ENCODE data around the gene C5orf63. TPM values are rescaled to one million over a fixed set of nuclear protein-coding genes. Genes with fewer than 3 reads are reported as not detected.
A peak's percentile ranks its signal among the peaks of the same experiment; 100 is the strongest.

C5orf63 gene
- total and polyA plus RNA-seq, 9 of the 15 experiments (the other 6 are each of a cell fraction or from before 2014, with no cell fraction given) = 1.8 to 24.6 (median 6.2) TPM

GRCh38 chr5:127014573-127014972 lies 58.7 kb downstream of the C5orf63 start:
- in situ Hi-C loops (cut with MboI) (no loop called here), intact Hi-C loops (cut with micrococcal nuclease) (no loop called here)
- WGBS (ENCODE audit: insufficient coverage, low coverage, missing lambda C conversion rate) = 31% methylated on average over 1 of the region's 1 CpG
- Histone ChIP-seq H4K20me1 (replicated peaks; ENCODE audit: control insufficient read depth, insufficient read depth, low read length) (peaks cover 4% of the 10 kb centered on the region; the same call in 1 of the 2 replicates), H3K4me2 (ENCODE audit: insufficient read depth, low read length) (no peak overlapping the region), H3K9me3 (replicated peaks; ENCODE audit: control insufficient read depth, insufficient read depth, low read depth, low read length) (no peaks in the 10 kb centered on the region), H2AFZ (ENCODE audit: low read depth, low read length) (no peak overlapping the region), H3K9ac (ENCODE audit: insufficient read depth in 1 of 2, low read depth in 2 of 2, low read length in 2 of 2) (no peak overlapping the region), H3K27me3 (ENCODE audit: control insufficient read depth in 2 of 2, insufficient read depth in 2 of 2, low read length in 2 of 2) (no peaks in the 10 kb centered on the region), H3K9me1 (ENCODE audit: control insufficient read depth, insufficient read depth, low read length) (no peaks in the 10 kb centered on the region), H3K36me3 (ENCODE audit: control insufficient read depth, insufficient read depth, low read length) (no peaks in the 10 kb centered on the region; the same call in 2 of the 3 replicates), H3K79me2 (ENCODE audit: control insufficient read depth, insufficient read depth, low read length) (peaks cover 89% of the 10 kb centered on the region), H3K4me3 (no peak overlapping the region), H3K27ac (ENCODE audit: extremely low read depth, low read depth, low read length) (no peak overlapping the region), H3K4me1 (replicated peaks in 1 of 2; ENCODE audit: control insufficient read depth in 2 of 2, insufficient read depth in 2 of 2, low read length in 2 of 2) (peaks cover 0 to 19% of the 10 kb centered on the region in 2 experiments; a peak in 3 of 5 replicates)
- no peak for TF ChIP-seq SNAPC5 (CRISPR knock-in tag; IDR thresholded peaks at IDR 0.05)
- TF ChIP-seq RBM17 (IDR thresholded peaks at IDR 0.05; ENCODE audit: borderline replicate concordance, low read depth, low read length) = no peak
- TF ChIP-seq NCOR1 (IDR thresholded peaks at IDR 0.05) = 0 out of 2 replicates have a peak, but pooled peaks have one; percentile 15
- peak; percentile 59; the same call in 1 of the 2 replicates for TF ChIP-seq SPI1 (IDR thresholded peaks at IDR 0.05; ENCODE audit: borderline replicate concordance, low read depth, low read length)
- TF ChIP-seq RERE (CRISPR knock-in tag; IDR thresholded peaks at IDR 0.05; ENCODE audit: borderline replicate concordance) = no peak
- CTCF ChIA-PET (ENCODE audit: low intra/inter-chr PET ratio) = no interaction called here
- DNase-seq (ENCODE audit: extremely low read depth in 1 of 4, low spot score in 3 of 4) = no peak
- ATAC-seq = 0 out of 3 replicates have a peak, but pooled peaks have one; percentile 21
- FAIRE-seq = no peak
- POLR2A ChIA-PET = interaction anchor here (0.9 to 1.3 kb wide), 5 partner anchors 9 to 30 kb away, joined by 3 to 7 read pairs (median 3); partner anchors contain the start of gene MARCHF3
- BruUV-seq (replicated peaks) = no TSS peak
